Gastrocnemius medialis (tissue), 4 donors: ENCODE measurements around the gene BNC2. TPM values are rescaled to one million over a fixed set of nuclear protein-coding genes. Genes with fewer than 3 reads are reported as not detected.

Experiments used
- ATAC-seq, 2 donors: fragments of 150-250 bp; one replicate each; pipeline ENCODE4 v1.9.1; 2016
- DNase-seq, 2 donors: peaks; one replicate each; pipeline ENCODE4 v3.0.0-alpha.2; 2019
- H3K27ac ChIP-seq, 4 donors: fragments of 200-600 bp; sonication (generic); 1 replicate in 1 of 4; 2 replicates in 3 of 4; pipeline ENCODE4 v1.5.1; 2016 to 2018; ENCODE audit warnings: mild to moderate bottlenecking in 2 of 4, moderate library complexity in 1 of 4
- H3K27me3 ChIP-seq, 3 donors: fragments of 200-600 bp; sonication (generic) in 2 of 3; 1 replicate in 1 of 3; 2 replicates in 2 of 3; pipeline versions ENCODE4 v1.5.1 to v1.6.0; 2016 to 2019; ENCODE audit warnings: mild to moderate bottlenecking in 1 of 3, moderate library complexity in 1 of 3
- H3K36me3 ChIP-seq, 2 donors: fragments of 200-600 bp; sonication (generic) in 1 of 2; one replicate each; pipeline ENCODE4 v1.5.1; 2017 to 2018
- H3K4me1 ChIP-seq, 2 donors: fragments of 200-600 bp; sonication (generic) in 1 of 2; one replicate each; pipeline ENCODE4 v1.5.1; 2016 to 2017; ENCODE audit warnings: mild to moderate bottlenecking in 2 of 2
- H3K4me3 ChIP-seq, 4 donors: fragments of 200-600 bp; sonication (generic) in 3 of 4; 1 replicate in 1 of 4; 2 replicates in 3 of 4; pipeline ENCODE4 v1.5.1; 2016 to 2019; ENCODE audit warnings: mild to moderate bottlenecking in 2 of 4
- H3K9me3 ChIP-seq, 3 donors: fragments of 200-600 bp; sonication (generic) in 2 of 3; 1 replicate in 1 of 3; 2 replicates in 2 of 3; pipeline ENCODE4 v1.5.1; 2016 to 2019
- POLR2A ChIP-seq, 2 donors: fragments of 450-650 bp; IDR thresholded peaks; one replicate each; pipeline ENCODE4 v1.6.1; 2017; ENCODE audit warnings: antibody characterized with exemption in 2 of 2, mild to moderate bottlenecking in 2 of 2, moderate library complexity in 2 of 2
- in situ Hi-C, 4 donors: fragments of 200-750 bp; cut with MboI; loops; one replicate each; pipeline versions ENCODE4 v1.15.0 to v1.8.0; 2017; ENCODE audit warnings: low sequenced_read_pairs in 4 of 4
- intact Hi-C: fragments of 100-400 bp; cut with DNase I; formaldehyde crosslinking; loops from one replicate; pipeline ENCODE4 v1.15.1; 2023; ENCODE audit warnings: low total_unique reads
- total RNA-seq, 4 donors: library from RNA; depleted of rRNA; stranded (reverse); fragments of >200 nt; gene quantifications; one replicate each; pipeline versions ENCODE4 v1.1.0 to v1.2.3, GENCODE V29; 2016
- TF ChIP-seq, protein P1 (sequence below), 5 experiments: fragments of 450-650 bp in 3 of 5; fragments of 200-600 bp in 2 of 5; sonication (generic) in 2 of 5; IDR thresholded peaks in 4 of 5; conservative IDR thresholded peaks in 1 of 5; 1 replicate in 4 of 5; 2 replicates in 1 of 5; pipeline ENCODE4 v1.5.1; 2016 to 2019; ENCODE audit warnings: antibody characterized with exemption in 5 of 5, mild to moderate bottlenecking in 3 of 5, moderate library complexity in 3 of 5

Gene BNC2
- total RNA-seq, 4 donors from 2014 or later = 40.9 to 122 (median 68.7) TPM

DNA sequence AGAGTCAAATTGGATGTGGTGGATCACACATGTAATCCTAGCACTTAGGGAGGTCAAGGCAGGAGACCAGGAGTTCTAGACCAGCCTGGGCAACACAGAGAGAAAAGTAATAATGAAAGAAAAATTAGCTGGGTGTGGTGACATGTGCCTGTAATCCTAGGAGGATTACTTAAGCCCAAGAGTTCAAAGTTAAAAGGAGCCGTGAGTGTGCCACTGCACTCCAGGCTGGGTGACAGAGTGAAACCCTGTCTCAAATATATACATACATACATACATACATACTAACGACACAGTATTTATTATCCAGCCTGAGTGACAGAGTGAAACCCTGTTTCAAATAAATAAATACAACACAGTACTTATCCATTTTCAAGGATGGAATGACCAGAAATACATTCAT lies 180.3 kb downstream of the BNC2 start:
- ATAC-seq = no peak
- intact Hi-C loops = no loop called here

DNA sequence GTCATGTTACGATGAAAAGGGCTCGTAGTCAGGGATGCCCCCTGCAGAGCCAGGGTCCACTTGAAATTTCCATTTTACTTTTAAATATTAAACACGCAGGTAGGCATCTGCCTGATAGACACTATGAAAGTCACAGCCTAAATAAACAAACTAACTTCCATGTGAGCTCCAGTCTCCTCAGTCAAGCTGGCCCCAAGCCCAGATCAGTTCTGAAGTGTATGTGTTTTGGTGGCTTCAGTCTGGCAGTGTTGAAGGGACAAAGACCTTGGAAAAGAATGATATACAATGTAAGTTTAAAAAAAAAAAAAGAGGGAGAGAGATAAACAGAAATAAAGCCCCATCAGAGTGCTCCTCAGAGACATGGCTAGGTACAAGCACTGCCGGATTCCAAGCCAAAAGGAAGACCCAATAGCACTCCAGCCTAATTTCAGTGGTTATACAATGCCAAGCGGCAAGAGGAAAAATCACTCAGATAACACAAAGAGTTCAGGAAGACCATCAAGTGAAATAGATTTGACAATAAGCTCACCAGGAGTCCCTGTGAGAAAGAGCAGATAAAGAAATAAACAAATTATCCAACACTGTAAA lies 181.0 kb downstream of the BNC2 start:
- TF ChIP-seq, protein P1, sequence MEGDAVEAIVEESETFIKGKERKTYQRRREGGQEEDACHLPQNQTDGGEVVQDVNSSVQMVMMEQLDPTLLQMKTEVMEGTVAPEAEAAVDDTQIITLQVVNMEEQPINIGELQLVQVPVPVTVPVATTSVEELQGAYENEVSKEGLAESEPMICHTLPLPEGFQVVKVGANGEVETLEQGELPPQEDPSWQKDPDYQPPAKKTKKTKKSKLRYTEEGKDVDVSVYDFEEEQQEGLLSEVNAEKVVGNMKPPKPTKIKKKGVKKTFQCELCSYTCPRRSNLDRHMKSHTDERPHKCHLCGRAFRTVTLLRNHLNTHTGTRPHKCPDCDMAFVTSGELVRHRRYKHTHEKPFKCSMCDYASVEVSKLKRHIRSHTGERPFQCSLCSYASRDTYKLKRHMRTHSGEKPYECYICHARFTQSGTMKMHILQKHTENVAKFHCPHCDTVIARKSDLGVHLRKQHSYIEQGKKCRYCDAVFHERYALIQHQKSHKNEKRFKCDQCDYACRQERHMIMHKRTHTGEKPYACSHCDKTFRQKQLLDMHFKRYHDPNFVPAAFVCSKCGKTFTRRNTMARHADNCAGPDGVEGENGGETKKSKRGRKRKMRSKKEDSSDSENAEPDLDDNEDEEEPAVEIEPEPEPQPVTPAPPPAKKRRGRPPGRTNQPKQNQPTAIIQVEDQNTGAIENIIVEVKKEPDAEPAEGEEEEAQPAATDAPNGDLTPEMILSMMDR (IDR thresholded peaks at IDR 0.05 in 4 of 5, conservative IDR thresholded peaks at IDR 0.05 in 1 of 5) = no peak
- TF ChIP-seq POLR2A (IDR thresholded peaks at IDR 0.05) = no peak
- DNase-seq = peak in 1 of 2 donors; percentile 27
- no peaks in the 10 kb centered on the region for H3K27me3 ChIP-seq
- H3K27ac ChIP-seq = peak overlapping the region; percentile 33 to 49 (median 38)
- ATAC-seq = peak; percentile 43 to 57
- no peaks in the 10 kb centered on the region for H3K9me3 ChIP-seq
- H3K36me3 ChIP-seq = no peaks in the 10 kb centered on the region
- H3K4me3 ChIP-seq = no peak overlapping the region
- in situ Hi-C loops (no loop called here), intact Hi-C loops (no loop called here)
- H3K4me1 ChIP-seq = peaks cover 5 to 20% of the 10 kb centered on the region in 2 donors

More for the DNA sequence above, 180.3 kb downstream of the BNC2 start:
- peaks cover 5 to 20% of the 10 kb centered on the region in 2 donors for H3K4me1 ChIP-seq
- in situ Hi-C loops = no loop called here
- no peaks in the 10 kb centered on the region for H3K27me3 ChIP-seq
- no peak overlapping the region for H3K4me3 ChIP-seq
- no peaks in the 10 kb centered on the region for H3K36me3 ChIP-seq
- H3K9me3 ChIP-seq = no peaks in the 10 kb centered on the region
- H3K27ac ChIP-seq = peak overlapping the region; percentile 33 to 41 (median 38)
- no peak for DNase-seq
- TF ChIP-seq, protein P1 (IDR thresholded peaks at IDR 0.05 in 4 of 5, conservative IDR thresholded peaks at IDR 0.05 in 1 of 5) = no peak
- TF ChIP-seq POLR2A (IDR thresholded peaks at IDR 0.05) = no peak

DNA sequence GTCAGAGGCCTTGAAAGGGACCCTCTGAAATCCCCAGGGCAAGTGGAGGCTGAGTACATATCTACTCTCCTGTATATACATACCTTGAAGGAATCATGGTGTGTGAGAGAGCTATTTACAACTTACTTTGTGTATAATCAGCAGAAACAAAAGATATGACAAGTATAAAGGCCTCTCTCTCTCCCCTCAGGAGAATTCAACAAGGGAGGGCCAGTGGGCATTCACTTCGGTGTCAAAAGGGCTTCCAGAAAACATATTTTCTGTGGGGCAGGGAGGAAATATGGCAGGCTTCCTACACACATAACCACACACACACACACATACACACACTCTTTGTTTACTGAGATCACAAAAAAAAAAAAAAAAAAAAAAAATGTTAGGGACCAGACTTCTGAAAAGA lies 181.7 kb downstream of the BNC2 start:
- TF ChIP-seq POLR2A (IDR thresholded peaks at IDR 0.05) = no peak
- TF ChIP-seq, protein P1 (IDR thresholded peaks at IDR 0.05 in 4 of 5, conservative IDR thresholded peaks at IDR 0.05 in 1 of 5) = no peak
- Histone ChIP-seq H3K27ac (peak overlapping the region; percentile 33 to 49 (median 38)), H3K4me1 (peaks cover 2 to 20% of the 10 kb centered on the region in 2 donors), H3K27me3 (no peaks in the 10 kb centered on the region), H3K9me3 (no peaks in the 10 kb centered on the region), H3K4me3 (no peak overlapping the region), H3K36me3 (no peaks in the 10 kb centered on the region)
- in situ Hi-C loops = no loop called here
- intact Hi-C loops = no loop called here
- no peak for ATAC-seq
- no peak for DNase-seq

DNA sequence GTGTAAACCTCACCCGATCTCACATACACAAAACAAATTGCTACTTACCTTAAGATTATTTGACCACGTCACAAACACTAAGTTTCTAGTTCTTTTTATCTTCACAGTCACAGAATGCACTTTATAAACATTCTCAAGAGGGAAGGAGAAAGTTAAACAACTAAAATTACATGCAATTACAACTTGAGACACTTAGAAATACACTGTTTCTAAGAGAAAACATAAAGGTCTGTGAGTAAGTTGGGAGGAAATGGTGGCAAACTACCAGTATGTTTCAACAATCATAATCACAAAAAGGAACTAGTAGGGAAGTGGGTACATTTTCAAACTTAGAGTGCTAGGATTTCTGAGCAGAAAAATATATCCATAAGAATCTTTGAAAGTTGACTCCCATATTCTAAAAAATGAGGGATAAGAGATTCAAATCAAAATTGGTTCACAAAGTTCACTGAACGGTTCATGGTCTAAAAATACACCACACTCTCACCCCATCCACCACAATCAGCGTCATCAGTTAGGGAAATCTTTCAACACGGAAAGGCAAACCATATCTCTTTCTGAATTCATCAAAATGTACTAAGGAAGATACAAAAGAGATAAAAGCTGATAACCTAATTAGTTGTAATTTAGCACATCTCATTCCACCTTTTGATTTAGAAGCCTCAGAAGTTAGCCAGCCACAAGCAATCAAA lies 182.6 kb downstream of the BNC2 start:
- ATAC-seq (peak in 1 of 2 donors; percentile 80), DNase-seq (no peak)
- TF ChIP-seq, protein P1 (IDR thresholded peaks at IDR 0.05 in 4 of 5, conservative IDR thresholded peaks at IDR 0.05 in 1 of 5) = no peak
- TF ChIP-seq POLR2A (IDR thresholded peaks at IDR 0.05) = no peak
- Histone ChIP-seq H3K27ac (peak overlapping the region in 2 of 4 donors; percentile 11 to 33), H3K27me3 (no peaks in the 10 kb centered on the region), H3K4me1 (peaks cover 0 to 20% of the 10 kb centered on the region in 2 donors), H3K36me3 (no peaks in the 10 kb centered on the region), H3K4me3 (no peak overlapping the region), H3K9me3 (no peaks in the 10 kb centered on the region)
- intact Hi-C loops = no loop called here
- in situ Hi-C loops = no loop called here
